GM12878 (cell line): ENCODE data around the gene SLC13A4. TPM values are rescaled to one million over a fixed set of nuclear protein-coding genes. Genes with fewer than 3 reads are reported as not detected.

Source experiments
- ATAC-seq: fragments of 200-7000 bp; cut with Tn5 transposase; 3 replicates; pipeline ENCODE4 v1.9.1; 2020; ENCODE audit warnings: mild to moderate bottlenecking, moderate library complexity
- BruUV-seq: library from RNA; stranded (reverse); fragments of 400-500 nt; replicated peaks from 2 replicates; lab custom pipeline; 2021; lab: Mats Ljungman, UMichigan
- CTCF ChIA-PET: fragments of 300-600 bp; sonication (Branson Sonifier 250); formaldehyde crosslinking; extraction: SDS; loops from one replicate; lab custom pipeline; 2021; ENCODE audit warnings: inconsistent platforms; lab: Yijun Ruan, JAX
- POLR2A ChIA-PET: fragments of 350-600 bp; formaldehyde crosslinking; extraction: SDS; loops from one replicate; lab custom pipeline; 2021; ENCODE audit warnings: inconsistent platforms; lab: Charles Lee
- RAD21 ChIA-PET: fragments of 300-600 bp; sonication (Branson Sonifier 250); formaldehyde crosslinking; loops from one replicate; lab custom pipeline; 2023; ENCODE audit warnings: antibody characterized with exemption; ENCODE audit not compliant: unreplicated experiment; lab: Charles Lee
- SMC1A ChIA-PET: fragments of 300-600 bp; sonication (Branson Sonifier 250); formaldehyde crosslinking; loops from one replicate; lab custom pipeline; 2023; ENCODE audit not compliant: unreplicated experiment, uncharacterized antibody; lab: Charles Lee
- DNase-seq: peaks from one replicate; pipeline ENCODE4 v3.0.0-alpha.2; 2011; ENCODE audit warnings: low read depth, low spot score
- FAIRE-seq: peaks from 3 replicates; lab custom pipeline; 2011; peaks lifted over from hg19 to GRCh38; lab: Jason Lieb, UNC
- H2AFZ ChIP-seq: 2 replicates; pipeline ENCODE4 v1.6.0; 2011; ENCODE audit warnings: low read depth, low read length, control low read depth; ENCODE audit not compliant: control insufficient read depth
- H3K27ac ChIP-seq: 2 replicates; pipeline ENCODE4 v1.5.1; 2011; ENCODE audit warnings: control low read depth; ENCODE audit not compliant: control insufficient read depth, insufficient read depth
- H3K27me3 ChIP-seq, 2 experiments: replicated peaks in 1 of 2; 2 replicates each; pipeline versions ENCODE4 v1.6.0 to v1.6.1; 2011; ENCODE audit warnings: low read length in 1 of 2; ENCODE audit not compliant: control insufficient read depth in 2 of 2, insufficient read depth in 2 of 2
- H3K36me3 ChIP-seq, 2 experiments: 2 replicates each; pipeline ENCODE4 v1.5.1; 2011; ENCODE audit warnings: low read length in 1 of 2; ENCODE audit not compliant: control insufficient read depth in 2 of 2, insufficient read depth in 2 of 2
- H3K4me1 ChIP-seq: 2 replicates; pipeline ENCODE4 v1.6.1; 2011; ENCODE audit warnings: mild to moderate bottlenecking, low read length, moderate library complexity, mixed read lengths; ENCODE audit not compliant: control insufficient read depth, insufficient read depth
- H3K4me2 ChIP-seq: 2 replicates; pipeline ENCODE4 v1.6.0; 2011; ENCODE audit warnings: control low read depth; ENCODE audit not compliant: control insufficient read depth, insufficient read depth
- H3K4me3 ChIP-seq: fragments of 200-600 bp; sonication (generic); 2 replicates; pipeline ENCODE4 v1.5.1; 2016
- H3K79me2 ChIP-seq: 2 replicates; pipeline ENCODE4 v1.6.0; 2011; ENCODE audit warnings: low read length; ENCODE audit not compliant: control insufficient read depth, insufficient read depth
- H3K9ac ChIP-seq: 2 replicates; pipeline ENCODE4 v1.8.0; 2011; ENCODE audit warnings: low read length, control low read depth, mixed read lengths; ENCODE audit not compliant: control insufficient read depth, insufficient read depth
- H3K9me3 ChIP-seq: replicated peaks from 3 replicates; pipeline ENCODE4 v1.5.1; 2011; ENCODE audit warnings: mild to moderate bottlenecking, low read length; ENCODE audit not compliant: control insufficient read depth, insufficient read depth
- H4K20me1 ChIP-seq: 2 replicates; pipeline ENCODE4 v1.6.0; 2011; ENCODE audit not compliant: control insufficient read depth, insufficient read depth
- CBX3 ChIP-seq: fragments of 200-600 bp; sonication (generic); IDR thresholded peaks from 2 replicates; pipeline ENCODE4 v1.6.1; 2016; ENCODE audit warnings: low read depth, borderline replicate concordance
- FOS ChIP-seq: IDR thresholded peaks from 3 replicates; pipeline ENCODE4 v1.6.1; 2011; ENCODE audit warnings: borderline replicate concordance; ENCODE audit not compliant: insufficient read length; ENCODE audit errors: extremely low read depth
- MEF2B ChIP-seq: fragments of 450-650 bp; IDR thresholded peaks from 2 replicates; pipeline ENCODE4 v1.6.1; 2018; ENCODE audit warnings: mild to moderate bottlenecking, moderate library complexity; ENCODE audit not compliant: partially characterized antibody, poor library complexity, severe bottlenecking
- MTA3 ChIP-seq: IDR thresholded peaks from 2 replicates; pipeline ENCODE4 v1.6.1; 2012; ENCODE audit warnings: low read length, inconsistent platforms, borderline replicate concordance
- PAX5 ChIP-seq: IDR thresholded peaks from 2 replicates; pipeline ENCODE4 v1.6.1; 2011; ENCODE audit warnings: low read depth, low read length, borderline replicate concordance
- PML ChIP-seq: IDR thresholded peaks from 2 replicates; pipeline ENCODE4 v1.6.1; 2012; ENCODE audit warnings: low read length, inconsistent platforms
- RUNX3 ChIP-seq: IDR thresholded peaks from 2 replicates; pipeline ENCODE4 v1.6.1; 2012; ENCODE audit warnings: low read length, inconsistent platforms
- TBL1XR1 ChIP-seq: IDR thresholded peaks from 2 replicates; pipeline ENCODE4 v1.6.1; 2012; ENCODE audit warnings: low read depth, low read length, improper control_type of control experiment
- ZNF217 ChIP-seq: fragments of 450-650 bp; IDR thresholded peaks from 2 replicates; pipeline ENCODE4 v1.6.1; 2017; ENCODE audit warnings: antibody characterized with exemption, mild to moderate bottlenecking
- ZZZ3 ChIP-seq: IDR thresholded peaks from 2 replicates; pipeline ENCODE4 v1.6.1; 2011; ENCODE audit warnings: low read depth; ENCODE audit not compliant: control insufficient read depth, insufficient read length
- WGBS: methylation state at CpG from one replicate; pipeline ENCODE4 v1.1.6; 2016; ENCODE audit warnings: low lambda C conversion rate; ENCODE audit not compliant: insufficient replicate concordance, insufficient coverage; ENCODE audit errors: missing lambda C conversion rate; 5-methylcytosine and 5-hydroxymethylcytosine counted together
- in situ Hi-C: fragments of 300-500 bp; cut with MboI; formaldehyde crosslinking; loops from 9 replicates; pipeline ENCODE4 v1.14.3; 2018; ENCODE audit warnings: mixed read lengths
- intact Hi-C: fragments of 100-400 bp; cut with micrococcal nuclease; formaldehyde crosslinking; loops from one replicate; pipeline ENCODE4 v1.14.2; 2022; ENCODE audit not compliant: unreplicated experiment
- polyA plus RNA-seq, 11 experiments: library from polyadenylated mRNA; depleted of rRNA in 4 of 11; unstranded in 6 of 11; stranded (reverse) in 5 of 11; fragments of >200 nt; fragmentation: Nextera tagmentation in 4 of 11; fragmentation: Illumina TruSeq in 1 of 11; extraction: Ambion mirVana in 4 of 11; extraction: Trizol in 1 of 11; gene quantifications; 1 replicate in 1 of 11; 2 replicates in 10 of 11; pipeline versions ENCODE4 v1.2.1 to v1.2.3, GENCODE V29; 2011 to 2016; ENCODE audit warnings: inconsistent platforms in 2 of 11, missing spikeins in 2 of 11, low read depth in 1 of 11
- total RNA-seq, 4 experiments: library from RNA; depleted of rRNA in 3 of 4; stranded (reverse); fragments of >200 nt in 3 of 4; fragmentation: Illumina TruSeq in 1 of 4; extraction: Trizol in 1 of 4; gene quantifications; 2 replicates each; pipeline versions ENCODE4 v1.2.1 to v1.2.3, GENCODE V29; 2013 to 2021
- TF ChIP-seq, protein P1 (sequence below): fragments of 450-650 bp; IDR thresholded peaks from 2 replicates; pipeline ENCODE4 v1.6.1; 2017; ENCODE audit warnings: borderline replicate concordance
- TF ChIP-seq, protein P2 (sequence below): fragments of 450-650 bp; IDR thresholded peaks from 2 replicates; pipeline ENCODE4 v1.6.1; 2017; ENCODE audit warnings: mild to moderate bottlenecking, moderate library complexity
- TF ChIP-seq, protein P3 (sequence below): IDR thresholded peaks from 2 replicates; pipeline ENCODE4 v1.6.1; 2011; ENCODE audit warnings: mild to moderate bottlenecking, low read depth, low read length, moderate library complexity; ENCODE audit not compliant: insufficient replicate concordance
- TF ChIP-seq, protein P4 (sequence below): fragments of 150-350 bp; IDR thresholded peaks from 2 replicates; pipeline ENCODE4 v1.6.1; 2016; ENCODE audit warnings: low read depth, low read length

SLC13A4 gene
- total and polyA plus RNA-seq, 10 of the 15 experiments (the other 5 are each of a cell fraction or from before 2014, with no cell fraction given) = 0.14 to 0.23 (median 0.20) TPM; not detected in 7

DNA sequence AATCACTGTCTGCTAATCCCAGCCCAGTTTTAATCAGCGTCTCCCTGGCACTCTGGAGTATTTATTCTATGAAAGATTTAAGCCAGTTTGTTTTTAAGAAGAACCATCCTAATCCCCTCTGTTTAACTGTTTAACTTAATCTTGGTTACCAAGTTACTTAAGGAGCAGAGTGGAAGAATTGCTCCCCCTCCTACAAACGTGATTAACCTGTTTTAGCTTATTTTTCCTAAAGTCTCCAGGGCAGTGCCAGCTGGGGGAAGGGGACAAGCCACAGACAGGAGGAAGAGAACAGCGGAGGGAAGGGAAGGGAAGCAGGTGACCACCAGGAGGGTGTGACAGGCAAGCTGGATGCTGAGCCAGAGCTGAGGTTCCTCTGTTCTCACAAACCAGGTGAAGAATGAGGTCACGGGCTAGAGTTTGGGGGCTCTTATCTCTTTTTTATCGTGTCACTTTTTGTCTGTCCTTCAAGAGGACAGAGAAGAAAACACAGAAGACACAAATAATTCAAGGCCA, 1.7 kb downstream of the SLC13A4 start:
- peaks cover 0 to 1% of the 10 kb centered on the region in 2 experiments; a peak in 2 of 4 replicates for H3K27me3 ChIP-seq
- CTCF ChIA-PET = interaction anchor here (0.6 to 0.9 kb wide), 2 partner anchors 33 to 54 kb away, joined by 3 read pairs; no protein-coding TSS in a partner anchor
- H3K79me2 ChIP-seq = no peaks in the 10 kb centered on the region
- no peaks in the 10 kb centered on the region for H3K9me3 ChIP-seq
- 22% methylated on average over 5 of the region's 5 CpGs for WGBS
- DNase-seq (no peak), FAIRE-seq (no peak), ATAC-seq (no peak)
- no peaks in the 10 kb centered on the region for H4K20me1 ChIP-seq
- no peak overlapping the region for H2AFZ ChIP-seq
- H3K4me3 ChIP-seq = no peak overlapping the region
- H3K4me2 ChIP-seq = no peak overlapping the region
- H3K36me3 ChIP-seq = no peaks in the 10 kb centered on the region
- RAD21 ChIA-PET = no interaction called here
- no peaks in the 10 kb centered on the region for H3K4me1 ChIP-seq
- intact Hi-C loops (no loop called here), in situ Hi-C loops (no loop called here)
- POLR2A ChIA-PET = no interaction called here
- BruUV-seq = no TSS peak
- SMC1A ChIA-PET = interaction anchor here (1.7 kb wide), 1 partner anchor 13 kb away, joined by 5 read pairs; no protein-coding TSS in a partner anchor
- no peak overlapping the region for H3K9ac ChIP-seq
- H3K27ac ChIP-seq = no peak overlapping the region
- TF ChIP-seq RUNX3 (no peak), TBL1XR1 (no peak), CBX3 (no peak), ZNF217 (no peak), MEF2B (no peak), ZZZ3 (no peak), PAX5 (no peak), FOS (no peak), PML (no peak), MTA3 (no peak)
- TF ChIP-seq, protein P1, sequence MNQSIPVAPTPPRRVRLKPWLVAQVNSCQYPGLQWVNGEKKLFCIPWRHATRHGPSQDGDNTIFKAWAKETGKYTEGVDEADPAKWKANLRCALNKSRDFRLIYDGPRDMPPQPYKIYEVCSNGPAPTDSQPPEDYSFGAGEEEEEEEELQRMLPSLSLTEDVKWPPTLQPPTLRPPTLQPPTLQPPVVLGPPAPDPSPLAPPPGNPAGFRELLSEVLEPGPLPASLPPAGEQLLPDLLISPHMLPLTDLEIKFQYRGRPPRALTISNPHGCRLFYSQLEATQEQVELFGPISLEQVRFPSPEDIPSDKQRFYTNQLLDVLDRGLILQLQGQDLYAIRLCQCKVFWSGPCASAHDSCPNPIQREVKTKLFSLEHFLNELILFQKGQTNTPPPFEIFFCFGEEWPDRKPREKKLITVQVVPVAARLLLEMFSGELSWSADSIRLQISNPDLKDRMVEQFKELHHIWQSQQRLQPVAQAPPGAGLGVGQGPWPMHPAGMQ = no peak
- TF ChIP-seq, protein P2, sequence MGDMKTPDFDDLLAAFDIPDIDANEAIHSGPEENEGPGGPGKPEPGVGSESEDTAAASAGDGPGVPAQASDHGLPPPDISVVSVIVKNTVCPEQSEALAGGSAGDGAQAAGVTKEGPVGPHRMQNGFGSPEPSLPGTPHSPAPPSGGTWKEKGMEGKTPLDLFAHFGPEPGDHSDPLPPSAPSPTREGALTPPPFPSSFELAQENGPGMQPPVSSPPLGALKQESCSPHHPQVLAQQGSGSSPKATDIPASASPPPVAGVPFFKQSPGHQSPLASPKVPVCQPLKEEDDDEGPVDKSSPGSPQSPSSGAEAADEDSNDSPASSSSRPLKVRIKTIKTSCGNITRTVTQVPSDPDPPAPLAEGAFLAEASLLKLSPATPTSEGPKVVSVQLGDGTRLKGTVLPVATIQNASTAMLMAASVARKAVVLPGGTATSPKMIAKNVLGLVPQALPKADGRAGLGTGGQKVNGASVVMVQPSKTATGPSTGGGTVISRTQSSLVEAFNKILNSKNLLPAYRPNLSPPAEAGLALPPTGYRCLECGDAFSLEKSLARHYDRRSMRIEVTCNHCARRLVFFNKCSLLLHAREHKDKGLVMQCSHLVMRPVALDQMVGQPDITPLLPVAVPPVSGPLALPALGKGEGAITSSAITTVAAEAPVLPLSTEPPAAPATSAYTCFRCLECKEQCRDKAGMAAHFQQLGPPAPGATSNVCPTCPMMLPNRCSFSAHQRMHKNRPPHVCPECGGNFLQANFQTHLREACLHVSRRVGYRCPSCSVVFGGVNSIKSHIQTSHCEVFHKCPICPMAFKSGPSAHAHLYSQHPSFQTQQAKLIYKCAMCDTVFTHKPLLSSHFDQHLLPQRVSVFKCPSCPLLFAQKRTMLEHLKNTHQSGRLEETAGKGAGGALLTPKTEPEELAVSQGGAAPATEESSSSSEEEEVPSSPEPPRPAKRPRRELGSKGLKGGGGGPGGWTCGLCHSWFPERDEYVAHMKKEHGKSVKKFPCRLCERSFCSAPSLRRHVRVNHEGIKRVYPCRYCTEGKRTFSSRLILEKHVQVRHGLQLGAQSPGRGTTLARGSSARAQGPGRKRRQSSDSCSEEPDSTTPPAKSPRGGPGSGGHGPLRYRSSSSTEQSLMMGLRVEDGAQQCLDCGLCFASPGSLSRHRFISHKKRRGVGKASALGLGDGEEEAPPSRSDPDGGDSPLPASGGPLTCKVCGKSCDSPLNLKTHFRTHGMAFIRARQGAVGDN = no peak
- TF ChIP-seq, protein P3, sequence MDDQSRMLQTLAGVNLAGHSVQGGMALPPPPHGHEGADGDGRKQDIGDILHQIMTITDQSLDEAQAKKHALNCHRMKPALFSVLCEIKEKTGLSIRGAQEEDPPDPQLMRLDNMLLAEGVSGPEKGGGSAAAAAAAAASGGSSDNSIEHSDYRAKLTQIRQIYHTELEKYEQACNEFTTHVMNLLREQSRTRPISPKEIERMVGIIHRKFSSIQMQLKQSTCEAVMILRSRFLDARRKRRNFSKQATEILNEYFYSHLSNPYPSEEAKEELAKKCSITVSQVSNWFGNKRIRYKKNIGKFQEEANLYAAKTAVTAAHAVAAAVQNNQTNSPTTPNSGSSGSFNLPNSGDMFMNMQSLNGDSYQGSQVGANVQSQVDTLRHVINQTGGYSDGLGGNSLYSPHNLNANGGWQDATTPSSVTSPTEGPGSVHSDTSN = no peak
- TF ChIP-seq, protein P4, sequence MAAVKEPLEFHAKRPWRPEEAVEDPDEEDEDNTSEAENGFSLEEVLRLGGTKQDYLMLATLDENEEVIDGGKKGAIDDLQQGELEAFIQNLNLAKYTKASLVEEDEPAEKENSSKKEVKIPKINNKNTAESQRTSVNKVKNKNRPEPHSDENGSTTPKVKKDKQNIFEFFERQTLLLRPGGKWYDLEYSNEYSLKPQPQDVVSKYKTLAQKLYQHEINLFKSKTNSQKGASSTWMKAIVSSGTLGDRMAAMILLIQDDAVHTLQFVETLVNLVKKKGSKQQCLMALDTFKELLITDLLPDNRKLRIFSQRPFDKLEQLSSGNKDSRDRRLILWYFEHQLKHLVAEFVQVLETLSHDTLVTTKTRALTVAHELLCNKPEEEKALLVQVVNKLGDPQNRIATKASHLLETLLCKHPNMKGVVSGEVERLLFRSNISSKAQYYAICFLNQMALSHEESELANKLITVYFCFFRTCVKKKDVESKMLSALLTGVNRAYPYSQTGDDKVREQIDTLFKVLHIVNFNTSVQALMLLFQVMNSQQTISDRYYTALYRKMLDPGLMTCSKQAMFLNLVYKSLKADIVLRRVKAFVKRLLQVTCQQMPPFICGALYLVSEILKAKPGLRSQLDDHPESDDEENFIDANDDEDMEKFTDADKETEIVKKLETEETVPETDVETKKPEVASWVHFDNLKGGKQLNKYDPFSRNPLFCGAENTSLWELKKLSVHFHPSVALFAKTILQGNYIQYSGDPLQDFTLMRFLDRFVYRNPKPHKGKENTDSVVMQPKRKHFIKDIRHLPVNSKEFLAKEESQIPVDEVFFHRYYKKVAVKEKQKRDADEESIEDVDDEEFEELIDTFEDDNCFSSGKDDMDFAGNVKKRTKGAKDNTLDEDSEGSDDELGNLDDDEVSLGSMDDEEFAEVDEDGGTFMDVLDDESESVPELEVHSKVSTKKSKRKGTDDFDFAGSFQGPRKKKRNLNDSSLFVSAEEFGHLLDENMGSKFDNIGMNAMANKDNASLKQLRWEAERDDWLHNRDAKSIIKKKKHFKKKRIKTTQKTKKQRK = no peak
